Tibial artery (tissue), 4 donors: ENCODE data around the gene FGGY.

Source experiments
- DNase-seq, 2 donors: peaks; one replicate each; pipeline ENCODE4 v3.0.0-alpha.2; 2019
- H3K27ac ChIP-seq, 2 donors: fragments of 200-600 bp; sonication (generic) in 1 of 2; 1 replicate in 1 of 2; 2 replicates in 1 of 2; pipeline ENCODE4 v1.5.1; 2018 to 2019; ENCODE audit warnings: mild to moderate bottlenecking in 1 of 2
- H3K27me3 ChIP-seq, 2 donors: fragments of 200-600 bp; sonication (generic) in 1 of 2; one replicate each; pipeline versions ENCODE4 v1.5.1 to v1.6.0; 2016 to 2019
- H3K36me3 ChIP-seq, 3 donors: fragments of 200-600 bp; sonication (generic) in 2 of 3; one replicate each; pipeline ENCODE4 v1.5.1; 2016 to 2019; ENCODE audit warnings: mild to moderate bottlenecking in 2 of 3
- H3K4me1 ChIP-seq, 4 donors: fragments of 200-600 bp; sonication (generic) in 2 of 4; 1 replicate in 3 of 4; 2 replicates in 1 of 4; pipeline ENCODE4 v1.5.1; 2016 to 2019
- H3K4me3 ChIP-seq, 2 donors: fragments of 200-600 bp; sonication (generic) in 1 of 2; 1 replicate in 1 of 2; 2 replicates in 1 of 2; pipeline ENCODE4 v1.5.1; 2018 to 2019; ENCODE audit warnings: mild to moderate bottlenecking in 2 of 2
- H3K9me3 ChIP-seq, 3 donors: fragments of 200-600 bp; sonication (generic) in 1 of 3; one replicate each; pipeline ENCODE4 v1.5.1; 2016 to 2019
- intact Hi-C: fragments of 100-400 bp; cut with DNase I; formaldehyde crosslinking; loops from one replicate; pipeline ENCODE4 v1.15.0; 2023; ENCODE audit warnings: low total_unique reads
- TF ChIP-seq, protein P1 (sequence below), 2 experiments: fragments of 200-600 bp in 1 of 2; fragments of 450-650 bp in 1 of 2; IDR thresholded peaks; one replicate each; pipeline ENCODE4 v1.5.1; 2017 to 2019; ENCODE audit warnings: antibody characterized with exemption in 2 of 2, mild to moderate bottlenecking in 1 of 2, moderate library complexity in 1 of 2

The FGGY gene

DNA sequence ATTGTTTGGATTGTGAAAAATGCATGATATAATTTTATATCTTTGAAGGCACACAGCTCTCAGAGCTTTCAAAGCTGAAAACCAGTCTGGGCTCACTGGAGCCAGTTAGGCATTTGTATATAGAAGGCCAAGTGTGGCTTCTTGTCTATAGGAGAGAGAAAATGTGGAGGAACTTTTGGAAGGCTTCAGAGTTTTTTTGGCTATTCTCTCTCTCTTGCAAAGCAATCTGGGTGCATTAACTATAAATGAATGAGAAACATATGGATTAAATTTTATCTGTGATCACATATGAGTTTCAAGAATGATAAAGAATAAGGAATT is 301.2 kb downstream of the FGGY start:
- H3K36me3 ChIP-seq = no peaks in the 10 kb centered on the region
- H3K27ac ChIP-seq = no peak overlapping the region
- H3K4me3 ChIP-seq = no peak overlapping the region
- intact Hi-C loops = no loop called here
- no peaks in the 10 kb centered on the region for H3K27me3 ChIP-seq
- peaks cover 0 to 7% (median 0%) of the 10 kb centered on the region in 4 donors for H3K4me1 ChIP-seq
- no peaks in the 10 kb centered on the region for H3K9me3 ChIP-seq
- TF ChIP-seq, protein P1, sequence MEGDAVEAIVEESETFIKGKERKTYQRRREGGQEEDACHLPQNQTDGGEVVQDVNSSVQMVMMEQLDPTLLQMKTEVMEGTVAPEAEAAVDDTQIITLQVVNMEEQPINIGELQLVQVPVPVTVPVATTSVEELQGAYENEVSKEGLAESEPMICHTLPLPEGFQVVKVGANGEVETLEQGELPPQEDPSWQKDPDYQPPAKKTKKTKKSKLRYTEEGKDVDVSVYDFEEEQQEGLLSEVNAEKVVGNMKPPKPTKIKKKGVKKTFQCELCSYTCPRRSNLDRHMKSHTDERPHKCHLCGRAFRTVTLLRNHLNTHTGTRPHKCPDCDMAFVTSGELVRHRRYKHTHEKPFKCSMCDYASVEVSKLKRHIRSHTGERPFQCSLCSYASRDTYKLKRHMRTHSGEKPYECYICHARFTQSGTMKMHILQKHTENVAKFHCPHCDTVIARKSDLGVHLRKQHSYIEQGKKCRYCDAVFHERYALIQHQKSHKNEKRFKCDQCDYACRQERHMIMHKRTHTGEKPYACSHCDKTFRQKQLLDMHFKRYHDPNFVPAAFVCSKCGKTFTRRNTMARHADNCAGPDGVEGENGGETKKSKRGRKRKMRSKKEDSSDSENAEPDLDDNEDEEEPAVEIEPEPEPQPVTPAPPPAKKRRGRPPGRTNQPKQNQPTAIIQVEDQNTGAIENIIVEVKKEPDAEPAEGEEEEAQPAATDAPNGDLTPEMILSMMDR (IDR thresholded peaks at IDR 0.05) = no peak
- no peak for DNase-seq

DNA sequence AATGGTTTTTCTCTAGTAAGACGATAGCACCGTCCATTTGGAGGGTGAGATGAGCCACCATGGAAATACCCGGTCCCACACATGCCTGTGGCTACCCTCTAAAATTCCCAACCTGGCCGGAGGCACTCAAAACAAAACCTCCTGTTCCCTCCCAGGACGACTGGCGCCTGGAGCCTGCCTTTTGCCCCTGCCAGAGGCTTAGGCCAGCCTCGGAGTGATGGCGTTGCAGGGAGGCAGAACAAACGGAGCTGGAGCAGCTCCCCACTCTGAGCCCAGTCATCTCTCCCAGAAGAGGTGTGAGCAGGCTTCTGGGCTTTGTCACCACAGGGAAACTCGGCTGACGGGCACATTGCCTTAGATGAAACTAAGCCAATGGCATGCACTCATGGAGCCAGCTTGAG is 304.1 kb downstream of the FGGY start:
- DNase-seq = peak in 1 of 2 donors; percentile 62
- Histone ChIP-seq H3K27me3 (no peaks in the 10 kb centered on the region), H3K4me1 (no peaks in the 10 kb centered on the region), H3K36me3 (no peaks in the 10 kb centered on the region), H3K27ac (no peak overlapping the region), H3K4me3 (no peak overlapping the region), H3K9me3 (no peaks in the 10 kb centered on the region)
- TF ChIP-seq, protein P1 (IDR thresholded peaks at IDR 0.05) = no peak
- intact Hi-C loops = no loop called here

DNA sequence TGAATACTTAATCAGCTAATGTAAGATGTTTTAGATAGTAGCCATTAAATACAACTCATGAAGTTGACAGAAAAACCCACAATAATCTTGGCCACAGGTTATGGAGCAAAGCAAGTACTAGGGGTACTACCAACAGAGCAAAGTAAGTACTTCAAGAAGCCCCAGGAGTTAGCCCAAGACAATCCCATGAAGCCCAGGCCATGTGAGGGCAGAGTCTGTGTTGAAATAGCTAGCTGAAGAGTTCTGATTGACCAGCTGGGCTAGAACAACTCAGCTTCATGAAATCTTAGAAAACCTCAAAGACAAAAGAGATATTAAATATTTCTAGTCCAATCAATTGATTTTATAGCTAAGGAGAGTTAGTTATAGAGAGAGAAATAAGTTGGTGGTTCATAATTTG is 304.9 kb downstream of the FGGY start:
- Histone ChIP-seq H3K4me1 (no peaks in the 10 kb centered on the region), H3K27me3 (no peaks in the 10 kb centered on the region), H3K9me3 (no peaks in the 10 kb centered on the region), H3K36me3 (no peaks in the 10 kb centered on the region), H3K27ac (no peak overlapping the region), H3K4me3 (no peak overlapping the region)
- intact Hi-C loops = no loop called here
- no peak for DNase-seq
- TF ChIP-seq, protein P1 (IDR thresholded peaks at IDR 0.05) = no peak

DNA sequence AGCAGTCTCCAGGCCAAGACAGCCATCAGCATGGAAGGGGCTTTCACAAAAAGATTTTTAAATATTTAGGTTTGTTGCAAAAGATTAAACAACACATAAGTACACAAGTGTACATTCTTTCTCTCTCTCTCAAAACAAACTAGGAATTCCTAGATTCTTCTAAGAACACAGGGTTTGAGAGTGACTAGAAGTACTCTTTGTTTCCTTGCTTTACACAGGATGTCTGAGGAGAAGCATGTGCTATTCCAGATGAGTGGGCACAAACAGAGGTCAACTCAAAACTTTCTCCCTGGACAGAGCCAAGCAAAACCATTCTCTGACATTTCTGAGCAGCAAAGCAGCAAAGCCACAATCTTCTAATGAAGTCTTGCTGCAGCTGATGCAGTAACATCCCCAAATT is 307.3 kb downstream of the FGGY start:
- no peak for DNase-seq
- intact Hi-C loops = no loop called here
- TF ChIP-seq, protein P1 (IDR thresholded peaks at IDR 0.05) = no peak
- Histone ChIP-seq H3K4me3 (no peak overlapping the region), H3K27me3 (no peaks in the 10 kb centered on the region), H3K36me3 (peaks cover 0 to 16% (median 13%) of the 10 kb centered on the region in 3 donors), H3K4me1 (no peaks in the 10 kb centered on the region), H3K27ac (no peak overlapping the region), H3K9me3 (no peaks in the 10 kb centered on the region)

DNA sequence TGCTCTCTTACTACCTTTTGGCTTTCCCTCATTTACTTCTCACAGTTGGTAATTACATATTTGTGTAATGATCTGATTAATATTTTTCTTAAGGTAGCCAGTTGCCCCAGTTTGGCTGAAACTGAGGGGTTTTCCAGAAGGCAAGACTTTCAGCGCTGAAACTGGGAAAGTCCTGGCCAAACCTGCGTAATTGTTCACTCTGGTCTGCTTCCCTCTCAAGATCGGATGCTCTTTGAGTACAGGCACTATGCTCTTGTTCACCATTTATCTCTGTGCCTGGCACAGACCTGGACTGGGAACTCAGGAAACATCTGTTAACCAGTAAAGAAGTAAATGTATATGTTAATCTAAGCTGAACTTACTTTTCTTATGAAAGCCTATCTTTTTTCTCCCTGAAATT is 308.3 kb downstream of the FGGY start:
- TF ChIP-seq, protein P1 (IDR thresholded peaks at IDR 0.05) = no peak

DNA sequence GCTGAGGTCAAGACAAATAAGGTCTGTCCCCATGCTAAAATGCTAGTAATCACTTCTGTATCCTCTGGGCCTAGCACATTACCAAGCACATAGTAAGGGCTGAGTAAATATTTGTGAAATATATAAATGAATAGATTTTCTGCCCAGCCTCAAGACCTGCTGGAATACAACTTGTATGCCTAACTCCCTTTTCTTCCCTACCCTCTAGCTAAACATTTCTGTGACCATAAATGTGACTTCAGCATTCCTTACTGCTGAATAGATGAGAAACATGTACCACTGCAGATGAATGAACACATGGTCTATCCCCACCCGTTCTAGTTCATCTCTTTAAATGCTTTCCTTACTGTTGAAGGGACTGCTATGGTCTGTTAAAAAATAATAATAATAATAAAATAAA is 308.9 kb downstream of the FGGY start:
- intact Hi-C loops = no loop called here
- H3K9me3 ChIP-seq = peaks cover 0 to 5% (median 2%) of the 10 kb centered on the region in 3 donors
- H3K27me3 ChIP-seq = no peaks in the 10 kb centered on the region
- no peak overlapping the region for H3K27ac ChIP-seq
- TF ChIP-seq, protein P1 (IDR thresholded peaks at IDR 0.05) = no peak
- DNase-seq = no peak
- H3K4me3 ChIP-seq = no peak overlapping the region
- peaks cover 4 to 29% (median 13%) of the 10 kb centered on the region in 3 donors for H3K36me3 ChIP-seq
- H3K4me1 ChIP-seq = no peaks in the 10 kb centered on the region

More for the DNA sequence above, 308.3 kb downstream of the FGGY start:
- Histone ChIP-seq H3K4me3 (no peak overlapping the region), H3K4me1 (no peaks in the 10 kb centered on the region), H3K27me3 (no peaks in the 10 kb centered on the region), H3K27ac (no peak overlapping the region), H3K9me3 (no peaks in the 10 kb centered on the region), H3K36me3 (peaks cover 0 to 24% (median 13%) of the 10 kb centered on the region in 3 donors)
- intact Hi-C loops = no loop called here
- no peak for DNase-seq
